Right forelimb (tissue), 1 donor: ENCODE data around the gene SEZ6.

Experiments used
- DNase-seq: peaks from one replicate; pipeline ENCODE4 v3.0.0-alpha.2; 2018

The SEZ6 gene

DNA sequence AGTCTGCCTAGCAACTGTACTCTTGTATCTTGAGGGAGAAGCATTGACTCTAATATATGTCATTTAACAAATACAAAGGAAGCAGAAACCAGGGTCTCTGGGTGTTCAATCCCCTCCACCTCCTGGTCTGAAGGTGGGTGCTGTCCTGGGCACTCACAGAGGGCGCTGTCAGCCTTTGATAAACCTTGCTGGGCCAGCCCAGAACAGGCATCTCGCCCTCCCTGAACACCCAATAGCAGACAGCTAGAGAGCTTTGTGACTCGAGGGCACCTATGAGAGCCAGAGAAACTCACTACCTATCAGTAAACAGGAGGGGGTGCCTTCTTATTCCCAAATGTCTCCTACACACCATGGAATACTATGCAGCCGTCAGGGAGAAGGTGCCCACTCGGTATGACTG is 30.8 kb upstream of the SEZ6 start:
- DNase-seq = no peak

- no peak for DNase-seq
Observed at GRCh38 chr17:29034510-29034909, 28.7 kb upstream of the SEZ6 start.

GRCh38 chr17:29032857-29033197 is 27.0 kb upstream of the SEZ6 start:
- DNase-seq = no peak

DNA sequence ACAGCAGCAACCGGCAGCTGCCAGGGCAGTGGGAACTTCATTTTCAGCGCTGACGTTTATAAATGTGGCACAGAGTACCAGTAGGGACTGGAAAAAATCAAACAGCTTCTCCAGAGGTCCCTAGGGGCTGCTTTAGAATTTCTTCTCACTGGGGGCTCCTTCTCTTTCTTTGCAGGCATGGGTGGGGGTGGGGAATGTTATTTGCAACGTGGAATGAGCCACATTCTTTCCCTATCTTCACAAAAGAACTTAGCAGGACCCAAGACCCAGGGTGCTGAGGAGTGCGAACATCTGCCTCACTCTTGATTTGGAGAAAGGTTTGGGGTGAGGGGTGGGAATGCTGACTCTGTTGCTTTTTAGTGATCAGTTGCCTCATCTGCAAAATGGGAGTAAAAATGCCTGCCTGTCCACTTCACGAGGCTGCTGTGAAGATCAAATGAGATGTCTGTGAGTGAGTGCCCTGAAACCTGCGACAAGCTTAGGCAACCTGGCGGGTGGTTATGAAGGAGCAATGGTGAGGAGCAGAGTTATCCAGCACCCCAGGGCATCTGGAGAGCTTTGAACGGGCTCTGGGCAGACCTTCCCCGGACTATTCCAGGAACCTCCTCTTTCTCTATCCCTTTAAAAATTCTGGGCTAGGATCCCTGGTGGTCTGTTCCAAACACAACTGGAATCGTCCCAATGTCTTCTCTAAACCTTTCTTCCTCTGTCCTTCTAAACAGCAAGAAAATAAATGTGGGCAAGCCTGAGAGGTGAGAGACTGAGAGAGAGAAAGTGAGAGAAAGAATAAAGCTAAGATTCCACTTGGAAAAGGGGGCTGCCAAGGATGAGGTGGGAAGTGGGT is 26.4 kb upstream of the SEZ6 start:
- DNase-seq = no peak

GRCh38 chr17:29031488-29031887 is 25.7 kb upstream of the SEZ6 start:
- DNase-seq = no peak

- no peak for DNase-seq
Observed at GRCh38 chr17:29024316-29024952, 18.6 kb upstream of the SEZ6 start.

- no peak for DNase-seq
Observed at GRCh38 chr17:29022074-29022473, 16.2 kb upstream of the SEZ6 start.

GRCh38 chr17:29021226-29021625 is 15.4 kb upstream of the SEZ6 start:
- no peak for DNase-seq

DNA sequence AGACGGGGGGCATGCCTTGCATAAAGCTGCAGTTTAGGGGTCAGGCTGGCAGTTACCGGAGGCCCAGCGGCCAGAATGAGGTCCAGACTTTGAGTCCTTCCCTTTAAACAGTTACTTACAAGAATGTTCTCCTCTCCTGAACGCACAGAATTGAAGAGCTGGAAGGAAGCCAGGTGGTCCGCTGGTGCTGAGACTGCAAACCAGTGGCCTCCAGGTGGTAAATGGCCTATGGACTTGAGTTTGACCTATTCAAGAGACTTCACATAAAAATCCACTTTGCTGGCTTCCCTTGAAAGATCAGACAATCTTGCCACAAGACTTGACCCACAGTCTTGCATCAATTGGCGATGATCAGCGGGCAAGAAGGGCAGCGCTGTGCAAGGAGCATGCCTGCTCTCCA is 14.7 kb upstream of the SEZ6 start:
- no peak for DNase-seq

DNA sequence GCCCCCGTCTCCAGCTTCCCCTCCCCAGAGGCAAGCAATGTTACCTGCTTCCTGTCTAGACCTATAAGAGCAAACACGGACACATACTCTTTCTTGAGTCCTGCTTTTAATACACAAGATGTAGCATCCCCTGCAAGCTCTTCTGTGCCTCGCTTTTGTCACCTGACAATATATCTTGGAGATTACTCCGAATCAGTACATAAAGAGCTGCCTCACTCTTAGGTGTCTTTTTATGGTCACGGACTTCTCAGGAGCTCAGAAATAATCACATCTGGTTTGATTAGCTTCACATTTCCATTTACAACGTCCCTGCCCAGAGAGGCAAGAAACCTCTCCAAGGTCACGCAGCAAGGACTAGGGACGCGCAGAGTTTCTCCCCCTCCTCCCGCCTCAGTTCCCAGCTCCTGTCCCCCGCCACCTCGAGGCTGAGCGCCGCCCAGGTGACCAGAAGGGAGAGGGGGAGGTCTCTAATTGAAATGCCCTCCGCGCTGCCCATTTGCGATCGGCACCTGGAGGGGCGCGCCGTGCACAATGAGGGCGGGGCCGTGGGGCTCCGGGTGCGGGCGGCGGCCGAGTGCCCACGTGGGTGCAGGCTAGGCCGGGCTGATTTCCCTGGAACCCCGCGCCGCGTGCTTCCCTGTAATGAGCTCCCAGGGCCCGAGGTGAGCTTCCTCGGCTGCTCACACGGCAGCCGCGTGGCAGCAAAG is 13.8 kb upstream of the SEZ6 start:
- DNase-seq = no peak

DNA sequence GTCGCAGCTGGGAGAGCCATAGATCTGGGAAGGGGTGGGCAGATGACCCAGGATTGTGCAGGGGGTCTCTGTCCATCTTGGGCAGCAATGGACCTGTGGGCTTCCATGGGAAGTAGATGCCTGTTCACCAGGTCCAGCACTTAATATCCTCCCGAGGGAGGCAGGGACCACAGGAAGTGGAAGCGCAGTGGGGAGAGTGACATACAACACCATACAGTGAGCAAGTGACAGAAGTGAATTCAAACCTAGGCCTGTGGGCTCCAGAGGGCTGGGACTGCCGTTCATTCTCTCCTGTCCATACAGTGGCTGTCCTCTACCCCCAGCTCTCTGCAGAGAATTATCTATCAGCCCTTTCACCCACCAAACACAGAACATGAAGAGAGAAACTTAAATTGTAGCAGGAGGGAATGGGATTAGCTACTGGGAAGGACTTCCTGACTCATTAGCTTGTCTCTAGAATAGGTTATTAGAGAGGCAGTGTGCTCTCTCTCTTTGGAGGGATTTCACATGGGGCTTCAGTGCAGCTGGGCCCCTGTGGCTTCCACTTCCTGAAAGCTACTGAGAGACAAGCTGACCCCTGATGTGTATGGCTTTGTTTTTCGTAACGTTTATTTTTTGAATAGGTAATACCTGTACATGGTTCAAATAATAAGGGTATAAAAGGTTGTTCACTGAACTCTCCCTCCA is 13.1 kb upstream of the SEZ6 start:
- no peak for DNase-seq

GRCh38 chr17:29016345-29017210 is 10.7 kb upstream of the SEZ6 start:
- no peak for DNase-seq

GRCh38 chr17:29014716-29015115 is 8.9 kb upstream of the SEZ6 start:
- DNase-seq = no peak

DNA sequence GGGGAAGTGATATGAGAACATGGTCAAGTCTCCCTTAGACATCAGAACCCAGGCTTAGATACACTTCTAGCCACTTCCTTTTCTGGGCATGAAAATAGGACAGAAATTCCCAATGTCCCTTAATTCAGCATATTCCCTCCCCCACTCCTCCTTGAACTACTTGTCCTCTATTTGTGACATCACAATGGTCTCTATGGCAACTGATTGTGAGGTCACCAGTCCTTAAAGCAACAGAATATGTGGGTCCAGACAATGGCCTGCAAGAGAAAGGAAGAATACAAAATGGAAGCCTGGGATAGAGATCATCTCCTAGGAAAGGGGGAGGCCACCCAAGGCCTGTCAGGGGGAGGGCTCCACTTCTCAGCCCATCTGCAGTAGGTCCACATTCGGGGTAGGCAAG is 6.7 kb upstream of the SEZ6 start:
- no peak for DNase-seq

DNA sequence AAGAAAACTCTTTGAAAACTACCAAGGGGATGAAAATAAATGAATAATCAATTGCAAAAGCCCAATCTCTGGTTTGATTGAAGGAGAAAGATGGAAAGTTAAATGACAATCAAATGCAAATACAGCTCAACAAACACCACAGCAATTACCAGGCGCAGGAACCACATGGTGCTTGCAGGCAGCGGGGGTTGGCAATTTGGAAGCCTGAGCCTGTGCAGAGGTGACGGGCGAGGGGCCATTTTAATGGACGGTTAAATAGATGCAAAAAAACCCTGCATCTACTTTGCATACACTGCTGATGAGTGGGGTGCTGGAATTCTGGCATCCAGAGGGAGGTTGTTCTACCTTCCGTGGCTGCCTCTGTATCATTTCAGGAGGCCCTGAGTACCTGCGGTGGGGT is 4.8 kb upstream of the SEZ6 start:
- no peak for DNase-seq

- no peak for DNase-seq
Observed at GRCh38 chr17:29010129-29010528, 4.3 kb upstream of the SEZ6 start.

GRCh38 chr17:29008591-29008990 is 2.8 kb upstream of the SEZ6 start:
- DNase-seq = no peak

GRCh38 chr17:29007860-29008455 is 2.1 kb upstream of the SEZ6 start:
- no peak for DNase-seq

DNA sequence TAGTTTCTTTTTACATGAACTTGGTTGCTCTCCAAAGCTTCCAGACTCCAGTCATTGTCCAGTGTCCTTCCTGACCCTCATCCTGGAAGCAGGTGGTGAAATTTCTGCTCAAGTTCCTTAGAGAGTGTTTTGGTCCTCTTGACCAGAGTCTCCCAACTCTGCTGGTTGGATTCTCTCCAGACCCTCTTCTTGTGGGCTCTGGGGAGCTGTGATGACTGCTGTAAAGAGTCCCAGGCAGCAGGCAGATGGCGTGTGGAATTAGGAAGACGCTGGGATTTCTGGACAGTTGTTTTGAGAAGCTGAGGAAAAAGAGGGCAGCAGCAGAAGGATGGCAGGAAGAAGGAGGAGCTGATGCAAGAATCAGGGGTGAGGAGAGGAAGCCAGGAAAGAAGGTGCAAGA is 1.6 kb upstream of the SEZ6 start:
- DNase-seq = no peak

- no peak for DNase-seq
Observed at GRCh38 chr17:29004081-29004692, 1.6 kb downstream of the SEZ6 start.

DNA sequence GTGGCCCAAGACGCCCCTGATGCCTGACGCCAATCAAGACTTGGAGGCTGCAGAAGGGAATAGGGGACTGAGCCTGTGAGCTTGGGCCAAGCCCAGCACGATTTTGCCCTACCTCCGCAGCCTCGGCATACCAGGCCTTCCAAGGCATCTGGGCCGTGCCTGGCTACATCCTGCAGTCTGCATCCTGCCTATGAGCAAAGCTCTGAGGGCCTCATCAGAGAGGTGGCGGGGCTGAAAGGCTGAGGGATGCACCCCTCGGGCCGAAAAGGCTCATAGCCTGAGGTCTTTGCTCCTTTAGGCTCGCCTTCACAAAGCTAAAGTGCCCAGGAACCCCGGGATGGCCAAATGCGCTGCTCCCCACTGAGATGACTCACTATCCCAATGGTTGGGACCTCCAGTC is 2.5 kb downstream of the SEZ6 start:
- no peak for DNase-seq

- no peak for DNase-seq
Observed at GRCh38 chr17:29002811-29003210, 3.0 kb downstream of the SEZ6 start.
